WTC11 (cell line): ENCODE measurements around the gene PALM2AKAP2.

ENCODE experiments used
- CTCF ChIP-seq: fragments of 200-600 bp; IDR thresholded peaks from 2 replicates; pipeline ENCODE4 v1.8.0; 2022; ENCODE audit warnings: antibody characterized with exemption
- ESRRA ChIP-seq: sonication (generic); formaldehyde crosslinking; IDR thresholded peaks from 2 replicates; pipeline ENCODE4 v1.8.1; 2022; ENCODE audit warnings: mild to moderate bottlenecking, missing genetic modification reagents, borderline replicate concordance
- JUN ChIP-seq: sonication (generic); formaldehyde crosslinking; IDR thresholded peaks from 2 replicates; pipeline ENCODE4 v1.8.0; 2023; ENCODE audit warnings: mild to moderate bottlenecking, missing genetic modification reagents
- ZNF396 ChIP-seq: fragments of 250-450 bp; sonication (Bioruptor Pico); IDR thresholded peaks from 2 replicates; pipeline ENCODE4 v1.8.0; 2021; ENCODE audit warnings: mild to moderate bottlenecking, moderate library complexity, borderline replicate concordance
- ZSCAN18 ChIP-seq: fragments of 250-450 bp; sonication (Bioruptor Pico); IDR thresholded peaks from 2 replicates; pipeline ENCODE4 v2.1.2; 2022; ENCODE audit warnings: mild to moderate bottlenecking, moderate library complexity

- TF ChIP-seq ESRRA (CRISPR knock-in tag) (no peak), ZNF396 (no peak), JUN (CRISPR knock-in tag) (no peak), CTCF (no peak), ZSCAN18 (no peak)
Observed at GRCh38 chr9:109753308-109753707, 26.7 kb upstream of the PALM2AKAP2 start.
